ENCODE data around the gene ROBO1. TPM values are rescaled to one million over a fixed set of nuclear protein-coding genes. Genes with fewer than 3 reads are reported as not detected.

ROBO1 gene
- total and polyA plus RNA-seq, 2 of the 13 experiments (the other 11 are each of a cell fraction or from before 2014, with no cell fraction given), result 52.2 to 71.0 TPM

DNA sequence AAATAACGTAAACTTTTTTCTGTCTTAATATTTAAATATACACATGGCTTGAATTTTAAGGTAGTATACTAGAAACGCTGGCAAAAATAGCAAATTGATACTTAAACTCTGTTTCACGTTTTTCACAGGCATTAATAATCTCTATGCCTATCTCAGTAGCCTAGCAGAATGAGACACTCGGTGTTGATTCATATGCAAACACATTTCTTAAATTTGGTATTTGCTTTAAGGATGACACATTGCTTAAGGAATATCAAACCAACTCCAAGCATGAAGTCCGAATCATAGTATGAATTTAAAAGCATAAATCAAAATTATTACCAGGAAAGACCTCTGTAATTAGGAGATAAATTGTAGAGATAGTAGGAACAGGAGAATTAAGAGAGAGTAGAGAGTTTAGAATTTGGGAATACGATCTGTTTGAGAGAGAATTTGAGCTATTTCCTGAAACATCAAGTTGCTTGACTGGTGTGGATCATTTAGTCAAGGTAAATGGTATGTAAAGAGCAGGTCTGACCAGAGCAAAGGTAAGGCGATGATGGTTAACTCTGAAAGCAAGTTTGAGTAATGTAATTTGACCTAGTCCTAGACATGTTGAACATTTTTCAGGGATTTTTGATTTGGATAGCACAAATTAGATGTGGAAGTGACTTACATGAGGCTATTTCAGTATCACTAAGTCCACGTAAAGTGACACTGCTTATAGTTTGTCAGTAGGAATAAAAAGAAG is 236.1 kb downstream of the ROBO1 start:
- Histone ChIP-seq H3K9me3 (ENCODE audit: low read length) (no peaks in the 10 kb centered on the region), H2AFZ (ENCODE audit: low read length) (no peak overlapping the region), H3K4me1 (ENCODE audit: insufficient read depth, low read length) (no peaks in the 10 kb centered on the region), H3K4me3 (replicated peaks in 1 of 3; ENCODE audit: insufficient read depth in 1 of 3, low read depth in 2 of 3, low read length in 3 of 3) (no peak overlapping the region), H3K79me2 (ENCODE audit: insufficient read depth, low read length) (no peaks in the 10 kb centered on the region), H3K4me2 (ENCODE audit: low read depth, low read length) (no peak overlapping the region), H3K27me3 (ENCODE audit: control insufficient read depth in 1 of 2, insufficient read depth in 2 of 2, low read length in 2 of 2) (no peaks in the 10 kb centered on the region), H3K36me3 (replicated peaks in 1 of 2; ENCODE audit: control insufficient read depth in 1 of 2, insufficient read depth in 2 of 2, low read length in 2 of 2) (no peaks in the 10 kb centered on the region), H4K20me1 (ENCODE audit: insufficient read depth, low read length) (no peaks in the 10 kb centered on the region), H3K9ac (ENCODE audit: insufficient read depth, low read depth, low read length) (no peak overlapping the region), H3K27ac (ENCODE audit: extremely low read length, insufficient read depth, low read length) (no peak overlapping the region)
- in situ Hi-C loops (cut with HindIII; ENCODE audit: extremely low pct_ligation_motif_present, low pct_unique_long_range_greater_than_20kb), result no loop called here
- ATAC-seq, result no peak
- ChIA-PET POLR2A (no interaction called here), CTCF (ENCODE audit: low intra/inter-chr PET ratio, low total read pairs) (no interaction called here)
- no TSS peak for BruUV-seq (replicated peaks)
- TF ChIP-seq TRIM22 (IDR thresholded peaks at IDR 0.05), result no peak
- TF ChIP-seq ZNF839 (CRISPR knock-in tag; IDR thresholded peaks at IDR 0.05; ENCODE audit: borderline replicate concordance), result no peak
- TF ChIP-seq ZNF44 (CRISPR knock-in tag; IDR thresholded peaks at IDR 0.05), result no peak
- TF ChIP-seq, protein P1, sequence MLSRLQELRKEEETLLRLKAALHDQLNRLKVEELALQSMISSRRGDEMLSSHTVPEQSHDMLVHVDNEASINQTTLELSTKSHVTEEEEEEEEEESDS (CRISPR knock-in tag; IDR thresholded peaks at IDR 0.05; ENCODE audit: borderline replicate concordance), result no peak
- no peak for TF ChIP-seq NFATC3 (CRISPR knock-in tag; IDR thresholded peaks at IDR 0.05)
- TF ChIP-seq ZNF383 (CRISPR knock-in tag; IDR thresholded peaks at IDR 0.05; ENCODE audit: borderline replicate concordance), result no peak
- no peak for TF ChIP-seq HMG20A (CRISPR knock-in tag; IDR thresholded peaks at IDR 0.05; ENCODE audit: borderline replicate concordance)
- TF ChIP-seq RFXAP (CRISPR knock-in tag; IDR thresholded peaks at IDR 0.05; ENCODE audit: borderline replicate concordance), result no peak
- TF ChIP-seq ZFP62 (CRISPR knock-in tag; IDR thresholded peaks at IDR 0.05), result no peak
- TF ChIP-seq CAMTA2 (CRISPR knock-in tag; IDR thresholded peaks at IDR 0.05; ENCODE audit: borderline replicate concordance), result no peak
- no peak for TF ChIP-seq CC2D1A (CRISPR knock-in tag; IDR thresholded peaks at IDR 0.05)
- no peak for TF ChIP-seq HNF1B (CRISPR knock-in tag; IDR thresholded peaks at IDR 0.05)
- no peak for TF ChIP-seq NCOA2 (CRISPR knock-in tag; IDR thresholded peaks at IDR 0.05)
- TF ChIP-seq KLF9 (CRISPR knock-in tag; IDR thresholded peaks at IDR 0.05; ENCODE audit: low read depth), result no peak
- no peak for TF ChIP-seq POLR2AphosphoS5 (IDR thresholded peaks at IDR 0.05; ENCODE audit: low read depth, low read length)
- TF ChIP-seq ZNF282 (IDR thresholded peaks at IDR 0.05; ENCODE audit: partially characterized antibody), result no peak
- TF ChIP-seq MEF2D (CRISPR knock-in tag; IDR thresholded peaks at IDR 0.05), result no peak
- 6% methylated on average over 8 of the region's 8 CpGs for WGBS (ENCODE audit: low lambda C conversion rate)
- DNase-seq (ENCODE audit: low spot score), result no peak
- intact Hi-C loops (cut with micrococcal nuclease; ENCODE audit: unreplicated experiment), result no loop called here
- no peak for FAIRE-seq
